Fibroblast of gingiva (primary cell): Measurements from ENCODE around the gene CHD3.
A peak's percentile ranks its signal among the peaks of the same experiment; 100 is the strongest.
"Not testable (repeated sequence)": the region's sequence is repeated elsewhere in the genome, so short reads cannot be mapped to it uniquely, and the experiment has no call there.

ENCODE experiments used
- DNase-seq: peaks from one replicate; pipeline ENCODE4 v3.0.0-alpha.2; 2011; ENCODE audit warnings: low read depth

CHD3 gene

DNA sequence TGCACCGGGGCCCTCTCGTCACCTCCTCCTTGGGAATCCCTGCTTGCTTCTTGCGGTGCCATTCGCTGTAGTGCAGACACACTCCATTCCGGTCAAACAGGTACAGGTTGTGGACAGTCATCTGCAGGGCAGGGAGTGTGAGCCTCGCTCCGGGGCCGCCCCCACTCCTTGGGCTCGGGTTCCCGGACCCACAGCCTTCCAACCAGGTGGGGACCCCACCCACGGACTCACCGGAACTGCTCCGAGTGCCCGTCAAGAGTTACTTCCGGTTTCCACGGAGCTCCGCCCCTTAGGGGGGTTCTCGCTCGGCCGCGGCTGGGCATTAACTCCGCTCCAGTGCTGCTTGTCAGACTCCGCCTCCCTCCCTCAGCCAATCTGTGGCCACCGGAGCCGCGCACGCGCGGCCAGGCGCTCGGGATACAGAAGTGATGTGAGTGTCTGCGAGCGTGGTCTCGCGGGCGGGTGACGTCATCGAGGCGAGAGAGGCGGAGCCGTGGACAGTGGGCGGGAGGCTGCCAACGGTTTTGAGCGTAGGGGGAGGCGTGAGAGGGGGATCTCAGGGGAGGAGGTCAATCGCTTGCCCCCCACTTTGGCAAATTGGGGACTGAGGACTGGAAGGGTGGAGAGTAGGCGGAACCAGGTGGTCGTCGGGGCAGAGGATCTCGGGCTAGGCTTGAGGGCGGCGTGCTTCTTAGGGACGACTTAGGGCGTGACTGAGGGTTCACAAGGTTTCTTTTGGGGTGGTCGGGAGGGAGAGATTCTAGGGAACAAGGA is 43.3 kb downstream of the CHD3 start, which contains the start of the genes CNTROB and TRAPPC1:
Gene CNTROB (plus strand): TSS at position 498 of the 774 bp plus-strand sequence. CDS start 874 bp downstream, outside the sequence.
Gene TRAPPC1 (minus strand): TSS at position 238 of the 774 bp plus-strand sequence. CDS start 117 bp downstream, at position 121.
- peak; percentile 99 for DNase-seq

DNA sequence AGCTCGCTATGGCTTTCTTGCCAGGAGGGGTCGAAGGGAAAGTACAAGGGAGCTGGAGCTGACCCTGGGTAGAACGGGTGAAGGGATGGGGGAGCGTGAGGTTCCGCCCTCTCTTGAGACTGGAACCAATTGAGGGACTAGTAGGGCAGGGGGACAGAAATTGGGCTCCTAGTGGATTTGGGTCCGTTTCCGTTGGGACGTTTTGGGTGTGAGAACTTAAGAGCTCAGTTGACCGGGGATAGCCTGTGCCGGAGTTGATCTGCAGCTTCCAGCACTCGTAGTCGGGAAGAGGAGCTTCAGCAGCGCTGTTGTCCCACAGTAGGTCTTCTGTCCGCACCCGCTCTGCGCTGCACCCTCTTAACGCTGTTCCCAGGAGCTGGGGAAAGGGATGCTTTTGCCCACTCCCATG is 43.9 kb downstream of the CHD3 start:
- DNase-seq: peak; percentile 13

DNA sequence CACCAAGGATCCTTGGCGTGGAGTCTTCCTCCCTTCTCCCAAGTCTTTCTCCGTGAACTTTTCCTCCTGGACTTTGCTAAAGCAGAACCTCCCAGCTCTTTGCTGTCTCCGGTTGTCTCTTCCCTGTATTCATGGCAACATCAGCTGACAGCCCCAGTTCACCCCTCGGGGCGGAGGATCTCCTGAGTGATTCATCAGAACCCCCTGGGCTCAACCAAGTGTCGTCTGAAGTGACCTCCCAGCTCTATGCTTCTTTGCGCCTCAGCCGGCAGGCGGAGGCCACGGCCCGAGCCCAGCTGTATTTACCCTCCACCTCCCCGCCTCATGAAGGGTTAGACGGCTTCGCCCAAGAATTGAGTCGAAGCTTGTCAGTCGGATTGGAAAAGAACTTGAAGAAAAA is 44.4 kb downstream of the CHD3 start:
- DNase-seq: peak; percentile 66

DNA sequence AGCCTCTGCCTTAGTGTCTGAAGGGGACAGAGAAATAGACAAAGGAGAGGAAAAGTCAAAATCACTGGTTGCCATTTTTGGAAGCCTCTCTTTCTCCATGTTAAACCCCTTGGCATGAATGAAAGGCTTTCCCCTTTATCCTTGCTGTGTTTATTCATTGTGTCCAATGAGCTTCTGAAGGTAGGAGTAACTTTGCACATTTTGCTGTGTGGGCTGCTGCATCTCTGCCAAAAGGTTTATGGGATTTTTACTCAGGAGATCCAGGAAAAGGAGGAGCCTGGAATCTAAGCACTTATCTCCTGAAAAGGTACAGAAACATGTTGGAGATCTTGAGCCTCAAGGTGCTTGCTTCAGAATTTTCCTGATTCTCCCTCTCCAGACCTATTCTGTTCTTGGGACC is 47.3 kb downstream of the CHD3 start:
- DNase-seq: no peak

DNA sequence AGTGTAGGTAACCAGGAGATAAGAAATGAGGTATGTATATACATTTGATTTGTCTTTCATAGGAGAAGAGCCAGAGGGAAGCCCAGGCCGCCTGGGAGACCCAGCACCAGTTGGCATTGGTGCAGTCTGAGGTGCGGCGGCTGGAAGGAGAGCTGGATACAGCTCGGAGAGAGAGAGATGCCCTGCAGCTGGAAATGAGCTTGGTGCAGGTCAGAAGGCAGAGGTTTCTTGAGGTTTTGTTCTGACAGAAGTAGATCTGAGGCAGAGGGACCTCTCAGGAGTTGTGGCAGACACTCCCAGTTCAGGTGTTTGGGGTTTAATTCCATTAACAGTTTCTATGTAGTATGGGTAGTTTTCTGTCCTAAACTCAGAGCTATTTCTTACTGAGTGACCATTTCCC is 51.4 kb downstream of the CHD3 start:
- no peak for DNase-seq

DNA sequence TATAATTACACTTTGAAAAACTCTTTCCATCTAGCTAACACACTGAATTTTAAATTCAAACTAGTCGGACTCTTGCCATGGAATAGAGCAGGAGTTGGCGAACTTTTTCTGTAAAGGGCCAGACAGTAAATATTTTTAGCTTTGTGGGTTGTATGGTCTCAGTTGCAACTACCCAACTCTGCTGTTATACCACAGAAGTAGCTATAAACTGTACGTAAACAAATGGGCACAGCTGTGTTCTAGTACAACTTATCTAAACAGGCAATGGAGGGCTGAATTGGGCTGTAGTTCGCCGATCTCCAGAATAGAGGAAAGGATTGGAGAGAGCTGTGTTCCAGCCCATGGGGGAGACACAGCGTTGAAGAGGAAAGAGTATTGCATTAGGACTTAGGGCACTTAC is 52.2 kb downstream of the CHD3 start:
- DNase-seq: no peak

DNA sequence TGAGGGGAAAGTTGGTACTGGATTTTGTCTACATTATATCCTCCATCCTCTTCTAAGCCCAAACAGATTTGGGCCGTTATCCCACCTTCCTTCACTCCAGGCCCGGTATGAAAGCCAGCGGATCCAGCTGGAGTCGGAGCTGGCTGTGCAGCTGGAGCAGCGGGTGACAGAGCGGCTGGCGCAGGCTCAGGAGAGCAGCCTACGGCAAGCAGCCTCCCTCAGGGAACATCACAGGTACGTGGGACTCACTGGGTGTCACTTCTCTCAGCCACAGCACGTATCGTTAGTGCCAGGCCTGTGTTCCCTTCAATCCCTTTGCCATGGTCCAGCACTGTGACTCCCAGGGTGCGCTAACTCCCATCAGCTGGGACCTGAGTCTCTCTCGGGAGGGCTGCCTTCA is 54.7 kb downstream of the CHD3 start:
- DNase-seq: no peak

DNA sequence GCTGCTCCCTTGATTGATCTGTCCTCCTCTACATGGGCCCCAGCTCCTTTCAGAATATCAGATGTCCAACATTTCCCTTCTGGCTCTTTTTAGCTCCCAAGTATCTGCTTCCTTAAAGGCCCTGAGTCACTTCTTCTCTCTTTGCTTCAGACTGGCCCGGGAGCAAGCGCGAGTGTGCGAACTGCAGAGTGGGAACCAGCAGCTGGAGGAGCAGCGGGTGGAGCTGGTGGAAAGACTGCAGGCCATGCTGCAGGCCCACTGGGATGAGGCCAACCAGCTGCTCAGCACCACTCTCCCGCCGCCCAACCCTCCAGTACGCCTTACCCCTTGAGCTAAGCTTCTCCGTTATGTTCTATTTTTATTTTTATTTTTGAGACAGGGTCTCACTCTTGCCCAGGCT is 55.7 kb downstream of the CHD3 start:
- DNase-seq: no peak

DNA sequence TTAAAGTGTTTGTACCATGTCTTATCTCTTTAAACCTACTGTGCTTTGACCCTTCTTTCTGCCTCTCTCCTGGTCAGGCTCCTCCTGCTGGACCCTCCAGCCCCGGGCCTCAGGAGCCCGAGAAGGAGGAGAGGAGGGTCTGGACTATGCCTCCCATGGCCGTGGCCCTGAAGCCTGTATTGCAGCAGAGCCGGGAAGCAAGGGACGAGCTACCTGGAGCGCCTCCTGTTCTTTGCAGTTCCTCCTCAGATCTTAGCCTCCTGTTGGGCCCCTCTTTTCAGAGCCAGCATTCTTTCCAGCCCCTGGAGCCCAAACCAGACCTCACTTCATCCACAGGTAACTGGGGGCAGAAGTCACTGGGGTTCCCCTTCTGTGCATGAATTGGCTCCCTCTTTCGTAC is 57.1 kb downstream of the CHD3 start:
- no peak for DNase-seq

DNA sequence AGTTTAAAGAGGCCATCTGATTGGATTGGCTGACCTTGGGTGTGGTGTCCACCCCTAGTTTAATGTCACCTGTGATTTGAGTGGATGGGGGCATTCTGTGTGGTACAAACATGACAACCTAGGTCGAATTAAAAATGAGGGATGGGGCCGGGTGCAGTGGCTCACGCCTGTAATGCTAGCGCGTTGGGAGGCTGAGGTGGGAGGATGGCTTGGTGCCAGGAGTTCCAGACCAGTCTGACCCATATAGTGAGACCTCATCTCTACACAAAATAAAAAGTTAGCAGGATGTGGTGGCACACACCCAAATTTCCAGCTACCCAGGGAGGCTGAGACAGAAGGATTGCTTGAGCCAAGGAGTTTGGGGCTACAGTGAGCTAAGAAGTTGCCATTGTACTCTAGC is 57.9 kb downstream of the CHD3 start:
- no peak for DNase-seq

DNA sequence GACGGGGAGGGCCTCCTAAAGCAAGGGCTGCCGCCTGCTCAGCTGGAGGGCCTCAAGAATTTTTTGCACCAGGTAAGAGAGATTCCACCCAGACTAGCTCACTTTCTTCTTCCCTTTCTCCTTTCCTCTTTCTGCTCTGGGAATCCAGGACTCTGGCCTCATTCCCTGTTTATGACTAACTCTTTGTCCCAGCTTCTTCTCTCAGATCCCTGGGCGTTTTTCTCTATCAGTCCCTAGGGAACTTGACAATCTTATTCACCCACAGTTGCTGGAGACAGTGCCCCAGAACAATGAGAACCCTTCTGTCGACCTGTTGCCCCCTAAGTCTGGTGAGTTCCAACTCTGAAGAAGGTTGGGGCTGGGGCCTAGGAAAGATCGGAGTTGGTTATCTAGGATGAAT is 59.1 kb downstream of the CHD3 start:
- DNase-seq: no peak

DNA sequence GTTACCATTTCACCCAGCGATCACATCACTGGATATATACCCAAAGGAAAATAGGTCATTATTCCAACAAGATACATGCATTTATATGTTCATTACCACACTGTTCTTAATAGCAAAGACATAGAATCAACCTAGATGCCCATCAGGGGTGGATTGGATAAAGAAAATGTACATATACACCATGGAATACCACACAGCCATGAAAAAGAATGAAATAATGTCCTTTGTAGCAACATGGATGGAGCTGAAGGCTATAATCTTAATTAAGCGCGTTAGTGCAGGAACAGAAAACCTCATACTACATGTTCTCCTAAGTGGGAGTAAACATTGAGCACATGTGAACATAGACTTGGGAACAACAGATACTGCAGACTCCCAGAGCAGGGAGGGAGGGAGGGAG is 62.0 kb downstream of the CHD3 start:
- DNase-seq: no peak

DNA sequence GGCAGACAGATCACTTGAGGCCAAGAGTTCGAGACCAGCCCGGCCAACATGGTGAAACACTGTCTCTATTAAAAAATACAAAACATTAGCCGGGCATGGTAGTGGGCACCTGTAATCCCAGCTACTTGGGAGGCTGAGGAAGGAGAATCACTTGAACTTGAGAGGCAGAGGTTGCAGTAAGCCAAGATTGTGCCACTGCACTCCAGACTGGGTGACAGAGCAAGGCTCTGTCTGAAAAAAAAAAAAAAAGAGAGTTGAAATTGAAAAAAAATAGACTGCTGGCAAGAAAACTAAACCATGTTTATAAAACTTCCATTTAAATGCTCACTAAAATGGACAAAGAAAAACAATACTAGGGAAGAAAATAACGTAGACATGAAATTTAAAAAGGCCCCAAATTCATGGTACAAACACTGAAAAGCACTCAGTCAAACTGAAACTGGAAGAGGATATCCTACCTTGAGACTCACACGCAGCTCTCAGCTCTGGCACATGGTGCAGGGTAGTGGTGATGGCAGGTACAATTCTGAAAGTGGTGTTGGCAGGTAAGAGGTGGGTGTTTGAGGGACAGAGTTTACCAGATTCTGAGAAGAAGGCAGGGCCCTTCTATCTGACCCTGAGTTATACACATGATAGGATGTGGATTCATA is 62.7 kb downstream of the CHD3 start:
- no peak for DNase-seq

DNA sequence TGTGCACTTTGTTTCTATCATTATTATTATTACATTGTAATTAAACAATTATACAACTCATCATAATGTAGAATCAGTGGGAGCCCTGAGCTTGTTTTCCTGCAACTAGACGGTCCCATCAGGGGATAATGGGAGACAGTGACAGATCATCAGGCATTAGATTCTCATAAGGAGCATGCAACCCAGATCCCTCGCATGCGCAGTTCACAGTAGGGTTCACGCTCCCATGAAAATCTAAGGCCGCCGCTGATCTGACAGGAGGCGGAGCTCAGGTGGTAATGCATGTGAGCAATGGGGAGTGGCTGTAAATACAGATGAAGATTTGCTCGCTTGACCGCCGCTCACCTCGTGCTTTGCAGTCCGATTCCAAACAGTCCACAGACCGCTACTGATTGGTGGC is 64.7 kb downstream of the CHD3 start:
- DNase-seq: not testable (repeated sequence)

DNA sequence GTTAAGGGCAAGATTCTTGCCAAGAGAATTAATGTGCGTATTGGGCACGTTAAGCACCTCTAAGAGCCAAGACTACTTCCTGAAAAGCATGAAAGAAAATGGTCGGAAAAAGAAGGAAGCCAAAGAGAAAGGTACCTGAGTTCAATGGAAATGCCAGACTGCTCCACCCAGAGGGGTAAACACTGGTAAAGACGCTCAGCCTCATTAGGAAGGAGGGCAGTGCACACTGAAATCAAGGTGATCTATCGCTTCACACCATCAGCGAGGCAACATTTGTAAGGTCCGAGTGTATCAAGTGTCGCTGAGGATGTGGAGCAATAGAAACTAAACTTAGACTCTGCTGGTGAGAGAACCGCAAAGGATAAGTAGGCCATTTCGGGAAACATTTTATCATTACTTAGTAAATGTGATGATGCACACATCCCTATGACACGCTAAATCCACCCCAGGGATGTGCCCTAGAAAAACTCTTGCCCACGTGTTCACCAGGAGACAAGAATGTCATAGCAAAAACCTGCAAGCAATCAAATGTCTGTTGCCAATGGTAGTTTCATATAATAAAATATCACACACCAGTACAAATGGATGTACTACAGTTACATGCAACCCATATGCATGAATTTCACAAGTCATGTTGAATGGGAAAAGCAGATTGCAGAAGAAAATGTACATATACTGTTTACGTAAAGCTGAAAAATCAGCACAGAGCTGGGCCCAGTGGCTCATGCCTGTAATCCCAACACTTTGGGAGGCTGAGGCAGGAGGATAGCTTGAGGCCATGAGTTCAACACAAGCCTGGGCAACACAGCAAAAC is 67.0 kb downstream of the CHD3 start:
- no peak for DNase-seq

DNA sequence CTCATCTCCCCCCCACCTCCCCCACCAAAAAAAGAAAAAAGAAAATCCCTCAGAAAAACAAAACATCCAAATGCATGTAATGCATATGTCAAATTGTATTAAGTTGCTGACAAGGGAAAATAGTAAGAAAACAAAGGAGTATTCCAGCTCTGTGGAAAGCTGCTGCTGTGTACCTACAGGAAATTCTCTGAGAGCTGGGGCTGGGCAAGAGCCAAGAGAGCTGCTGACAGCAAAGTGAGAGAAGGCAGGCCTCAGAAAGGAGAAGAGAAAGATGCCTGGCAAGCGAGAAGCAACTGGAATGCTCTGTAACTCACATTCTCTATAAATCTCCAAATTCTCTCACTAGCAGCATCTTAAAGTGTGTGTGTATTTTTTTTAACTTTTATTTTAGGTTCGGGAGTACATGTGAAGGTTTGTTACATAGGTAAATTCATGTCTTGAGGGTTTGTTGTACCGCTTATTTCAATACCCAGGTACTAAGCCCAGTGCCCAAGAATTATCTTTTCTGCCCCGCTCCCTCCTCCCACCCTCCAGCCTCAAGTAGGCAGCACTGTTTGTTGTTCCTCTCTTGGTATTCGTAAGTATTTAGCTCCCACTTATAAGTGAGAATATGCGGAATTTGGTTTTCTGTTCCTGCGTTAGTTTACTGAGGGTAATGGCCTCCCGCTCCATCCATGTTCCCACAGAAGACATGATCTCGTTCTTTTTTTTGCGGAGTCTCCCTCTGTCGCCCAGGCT is 67.8 kb downstream of the CHD3 start:
- DNase-seq: no peak

DNA sequence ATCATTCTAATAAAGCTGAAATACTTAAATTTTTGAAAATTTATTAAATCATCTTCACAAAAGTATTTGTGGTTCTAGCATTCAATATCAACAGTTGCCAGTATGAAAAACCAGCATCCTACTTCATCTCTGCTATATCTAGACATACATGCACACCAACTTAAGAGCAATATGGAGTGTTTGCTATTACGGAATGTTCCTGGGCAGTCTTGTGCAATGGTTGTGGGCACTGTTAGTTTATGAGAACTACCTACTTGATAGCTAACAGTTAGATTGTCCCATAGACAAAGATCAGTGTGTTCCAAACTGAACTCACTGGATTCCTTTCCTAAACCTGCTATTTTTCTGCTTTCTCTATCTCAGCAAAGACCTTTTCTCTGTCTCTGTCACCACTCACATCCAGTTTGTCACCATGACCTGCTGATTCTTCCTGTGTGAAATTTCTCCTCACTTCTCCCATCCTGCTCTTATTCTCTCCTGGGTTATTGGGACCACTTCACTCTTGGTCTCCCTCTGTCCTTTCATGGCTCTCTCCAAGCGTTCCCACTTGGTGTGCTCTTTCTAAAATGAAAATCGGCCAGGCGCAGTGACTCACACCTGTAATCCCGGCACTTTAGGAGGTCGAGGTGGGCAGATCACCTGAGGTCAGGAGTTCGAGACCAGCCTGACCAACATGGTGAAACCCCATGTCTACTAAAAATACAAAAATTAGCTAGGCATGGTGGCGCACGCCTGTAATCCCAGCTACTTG is 71.1 kb downstream of the CHD3 start:
- peak; percentile 39 for DNase-seq

DNA sequence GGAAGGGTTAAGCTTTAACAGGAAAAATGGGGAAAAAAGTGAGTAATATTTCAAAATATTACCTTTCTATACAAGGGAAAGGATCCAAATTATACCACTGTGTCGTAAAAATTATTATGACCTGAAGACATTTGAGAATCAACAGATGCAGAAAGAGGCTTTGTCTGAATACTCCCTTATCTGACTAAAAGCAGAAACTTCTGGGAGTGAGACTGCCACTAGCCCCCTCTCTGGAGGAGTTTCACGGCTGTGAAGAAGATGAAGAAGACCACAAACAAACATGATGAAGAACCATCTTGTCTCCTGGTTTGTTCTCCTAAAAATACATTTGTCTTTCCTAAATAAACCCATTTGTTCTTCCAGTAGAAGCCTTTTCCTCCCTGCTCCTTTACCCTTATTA is 72.8 kb downstream of the CHD3 start:
- DNase-seq: no peak
